ENCODE results near the gene DOCK3. TPM values are rescaled to one million over a fixed set of nuclear protein-coding genes. Genes with fewer than 3 reads are reported as not detected.

The DOCK3 gene
- total RNA-seq, 3 donors from 2014 or later = 0.17 to 6.1 (median 0.20) TPM

GRCh38 chr3:50995085-50995824 is 320.5 kb downstream of the DOCK3 start:
- peaks cover 14% of the 10 kb centered on the region for H3K9me3 ChIP-seq
- ATAC-seq (peak; percentile 82), DNase-seq (no peak)
- TF ChIP-seq CTCF (IDR thresholded peaks at IDR 0.05) = no peak
- intact Hi-C loops (cut with DNase I, micrococcal nuclease) = no loop called here
- H3K36me3 ChIP-seq (ENCODE audit: low read depth) = no peaks in the 10 kb centered on the region
- H3K4me1 ChIP-seq (ENCODE audit: low read depth) = no peaks in the 10 kb centered on the region
- no peak overlapping the region for H3K4me3 ChIP-seq

- H3K9me3 ChIP-seq = no peaks in the 10 kb centered on the region
- DNase-seq (no peak), ATAC-seq (no peak)
- intact Hi-C loops (cut with DNase I, micrococcal nuclease) = no loop called here
- TF ChIP-seq CTCF (IDR thresholded peaks at IDR 0.05) = no peak
- no peak overlapping the region for H3K4me3 ChIP-seq
- H3K4me1 ChIP-seq (ENCODE audit: low read depth) = no peaks in the 10 kb centered on the region
- H3K36me3 ChIP-seq (ENCODE audit: low read depth) = no peaks in the 10 kb centered on the region
These were observed 327.8 kb downstream of the DOCK3 start for GRCh38 chr3:51002495-51002894.

GRCh38 chr3:51004235-51004634 is 329.5 kb downstream of the DOCK3 start:
- intact Hi-C loops (cut with DNase I, micrococcal nuclease) = no loop called here
- no peaks in the 10 kb centered on the region for H3K36me3 ChIP-seq (ENCODE audit: low read depth)
- TF ChIP-seq CTCF (IDR thresholded peaks at IDR 0.05) = no peak
- H3K4me3 ChIP-seq = no peak overlapping the region
- no peak for ATAC-seq
- no peaks in the 10 kb centered on the region for H3K9me3 ChIP-seq
- H3K4me1 ChIP-seq (ENCODE audit: low read depth) = no peaks in the 10 kb centered on the region
- DNase-seq = no peak

GRCh38 chr3:51024121-51024520 is 349.4 kb downstream of the DOCK3 start:
- ATAC-seq (no peak), DNase-seq (no peak)
- no peaks in the 10 kb centered on the region for H3K9me3 ChIP-seq
- no peaks in the 10 kb centered on the region for H3K36me3 ChIP-seq (ENCODE audit: low read depth)
- intact Hi-C loops (cut with DNase I, micrococcal nuclease) = no loop called here
- no peak for TF ChIP-seq CTCF (IDR thresholded peaks at IDR 0.05)
- peaks cover 8% of the 10 kb centered on the region for H3K4me1 ChIP-seq (ENCODE audit: low read depth)
- H3K4me3 ChIP-seq = no peak overlapping the region

GRCh38 chr3:51024765-51025632 is 350.3 kb downstream of the DOCK3 start:
- no peaks in the 10 kb centered on the region for H3K9me3 ChIP-seq
- DNase-seq (peak; percentile 58 to 73 (median 68)), ATAC-seq (peak; percentile 99)
- no peak for TF ChIP-seq CTCF (IDR thresholded peaks at IDR 0.05)
- no peaks in the 10 kb centered on the region for H3K36me3 ChIP-seq (ENCODE audit: low read depth)
- intact Hi-C loops (cut with DNase I, micrococcal nuclease) = no loop called here
- no peak overlapping the region for H3K4me3 ChIP-seq
- H3K4me1 ChIP-seq (ENCODE audit: low read depth) = peaks cover 8% of the 10 kb centered on the region

All from mucosa of descending colon (tissue), 3 donors.